DMS153 treated with DMSO at 0.1 percent for 48 hours (cell line): ENCODE results near the gene EMID1.

Experiments
- DNase-seq: peaks from one replicate; lab custom pipeline; 2025; ENCODE audit not compliant: unreplicated experiment; lab: John Stamatoyannopoulos, UW

Gene EMID1

GRCh38 chr22:29205594-29206371 is at the start of gene EMID1:
TSS of gene EMID1 (plus strand) at chr22:29205896. CDS start at chr22:29206039, 143 bp downstream.
- DNase-seq = no peak

DNA sequence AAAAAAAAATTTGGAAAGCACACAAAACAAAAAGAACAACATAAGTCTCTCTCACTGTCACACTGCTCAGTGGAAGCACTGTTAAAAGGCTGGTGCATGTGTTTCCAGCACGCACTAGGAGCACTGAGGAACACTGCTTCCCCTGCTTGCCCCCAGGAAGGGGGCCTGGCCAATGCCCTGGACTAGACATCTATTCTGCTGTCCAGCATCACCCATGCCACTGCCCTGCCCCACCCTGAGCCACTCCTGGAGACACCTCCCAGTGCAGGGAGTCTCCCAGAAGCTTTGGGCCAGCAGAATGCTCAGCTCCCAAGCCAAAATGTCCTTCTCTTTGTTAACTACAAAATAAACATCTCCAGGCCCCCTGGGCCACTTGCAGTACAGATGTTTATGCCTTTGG is 49.7 kb upstream of the EMID1 start:
- DNase-seq = no peak

GRCh38 chr22:29156507-29156906 is 49.2 kb upstream of the EMID1 start:
- DNase-seq = no peak

DNA sequence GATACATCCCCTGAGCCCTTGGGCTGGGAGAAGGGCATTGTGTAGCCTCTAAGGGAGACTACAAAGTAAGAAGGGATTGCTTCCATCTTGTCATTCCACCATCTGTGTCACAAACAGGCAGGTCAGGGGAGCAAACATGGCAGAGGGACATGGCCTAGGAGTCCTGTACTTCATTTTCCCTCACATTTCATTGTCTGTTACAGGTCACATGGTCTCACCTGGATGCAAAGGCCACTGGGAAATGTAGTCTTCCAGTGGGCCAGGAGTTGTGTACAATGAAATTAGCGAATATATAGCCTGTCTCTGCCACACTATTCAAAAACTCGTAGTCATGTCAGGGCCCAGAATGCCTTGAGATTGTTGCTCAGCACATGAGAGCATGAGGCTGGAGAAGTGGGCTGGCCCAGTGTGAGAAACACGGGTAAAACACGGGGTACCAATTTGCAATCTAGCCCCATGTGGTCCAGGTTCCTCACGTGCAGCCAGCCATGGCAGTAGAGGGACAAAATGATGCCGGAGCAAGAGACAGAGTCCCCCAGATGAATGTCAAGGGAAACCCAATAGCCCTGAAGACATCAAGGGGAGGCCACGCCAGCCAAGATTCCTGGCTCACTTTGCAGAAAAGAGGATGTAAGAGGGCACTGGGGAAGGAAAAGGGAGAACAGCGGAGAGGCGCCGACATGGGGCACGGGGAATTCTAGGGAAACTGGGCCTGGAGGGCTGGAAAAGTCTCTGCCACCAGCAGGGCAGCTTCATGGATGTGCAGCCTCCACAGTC is 47.7 kb upstream of the EMID1 start:
- no peak for DNase-seq

- DNase-seq = no peak
These were observed 47.1 kb upstream of the EMID1 start for GRCh38 chr22:29158546-29158945.

DNA sequence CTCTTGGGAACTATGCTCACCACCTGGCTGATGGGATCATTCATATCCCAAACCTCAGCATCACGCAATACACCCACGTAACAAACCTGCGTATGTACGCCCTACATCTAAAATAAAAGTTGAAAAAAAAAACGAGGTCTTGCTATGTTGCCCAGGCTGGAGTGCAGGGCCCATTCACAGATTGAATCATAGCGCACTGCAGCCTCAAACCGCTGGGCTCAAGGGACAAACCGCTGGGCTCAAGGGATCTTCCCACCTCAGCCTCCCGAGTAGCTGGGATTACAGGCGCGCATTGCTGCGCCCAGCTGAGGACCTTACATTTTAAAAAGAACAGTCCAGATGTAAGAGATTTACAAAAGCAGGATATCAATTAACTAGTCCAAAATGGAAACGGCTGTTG is 41.9 kb upstream of the EMID1 start:
- no peak for DNase-seq

DNA sequence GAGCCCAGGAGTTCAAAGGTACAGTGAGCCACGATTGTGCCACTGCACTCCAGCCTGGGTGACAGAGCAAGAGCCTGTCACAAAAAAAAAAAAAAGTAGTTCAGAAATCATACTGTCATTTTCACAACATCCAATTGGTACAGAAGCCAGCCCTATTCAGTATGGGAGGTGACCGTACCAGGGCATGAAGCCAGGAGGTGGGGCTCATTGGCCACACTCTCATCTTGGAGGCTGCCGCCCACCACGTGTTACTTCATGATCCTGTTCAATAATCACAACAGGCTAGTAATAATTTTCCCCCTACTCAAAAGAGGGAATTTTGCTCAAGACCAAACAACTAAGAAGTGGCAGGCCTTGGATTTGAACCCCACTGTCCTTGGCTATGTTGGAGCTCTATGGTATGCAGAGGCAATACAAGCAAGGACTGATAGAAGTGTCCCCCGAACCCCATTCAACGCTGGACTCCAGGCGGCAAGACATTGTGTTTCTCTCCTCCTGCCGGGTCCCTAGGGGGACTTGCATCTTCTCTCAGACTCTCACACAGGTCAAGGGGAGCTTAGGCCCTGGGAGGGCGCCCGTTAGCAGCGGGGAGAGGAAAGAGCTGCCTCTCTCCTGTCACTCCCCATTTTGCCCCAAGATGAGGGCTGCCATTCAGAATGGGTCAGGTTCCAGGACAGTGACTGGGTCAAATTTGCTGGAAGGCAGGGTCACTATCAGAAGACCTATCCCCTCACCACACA is 40.2 kb upstream of the EMID1 start:
- DNase-seq = no peak

- DNase-seq = no peak
These were observed 39.5 kb upstream of the EMID1 start for GRCh38 chr22:29166180-29166579.

DNA sequence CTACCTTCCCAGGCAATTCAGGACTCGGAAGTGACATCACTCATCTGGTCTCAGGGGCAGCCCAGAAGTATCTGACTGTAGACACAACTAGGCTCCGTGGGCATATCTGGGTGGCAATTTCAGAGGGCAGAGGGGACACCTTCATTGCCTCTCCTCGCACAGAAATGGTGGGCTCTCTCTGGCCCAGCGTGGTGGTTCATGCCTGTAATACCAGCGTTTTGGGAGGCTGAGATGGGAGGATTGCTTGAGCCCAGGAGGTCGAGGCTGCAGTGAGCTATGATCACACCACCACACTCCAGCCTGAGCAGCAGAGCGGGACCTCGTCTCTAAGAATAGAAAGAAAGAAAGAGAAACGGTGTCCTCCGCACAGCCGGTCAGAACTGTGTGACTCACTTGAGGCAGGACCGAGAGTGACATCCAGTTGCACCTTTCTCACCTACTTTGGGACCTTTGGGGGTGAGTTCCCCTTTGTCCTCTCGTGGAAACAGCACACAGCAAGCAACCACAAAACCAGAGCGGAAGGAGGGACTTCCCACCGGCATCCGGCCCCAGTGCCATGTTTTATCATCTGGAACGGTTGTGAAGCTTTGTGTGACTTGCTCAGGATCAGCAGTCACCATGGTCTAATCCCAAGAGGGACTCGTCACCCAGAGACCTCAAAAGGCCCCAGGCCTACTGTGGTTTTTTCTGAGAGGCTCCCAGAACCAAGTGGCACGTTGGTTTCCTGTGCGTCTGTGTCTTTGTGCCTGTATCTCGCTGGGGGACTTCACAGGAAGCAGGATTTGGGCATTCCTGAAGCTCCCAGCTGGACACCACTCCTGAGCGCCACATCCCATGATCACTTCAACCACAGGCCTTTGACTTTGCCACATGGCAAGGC is 38.4 kb upstream of the EMID1 start:
- no peak for DNase-seq

DNA sequence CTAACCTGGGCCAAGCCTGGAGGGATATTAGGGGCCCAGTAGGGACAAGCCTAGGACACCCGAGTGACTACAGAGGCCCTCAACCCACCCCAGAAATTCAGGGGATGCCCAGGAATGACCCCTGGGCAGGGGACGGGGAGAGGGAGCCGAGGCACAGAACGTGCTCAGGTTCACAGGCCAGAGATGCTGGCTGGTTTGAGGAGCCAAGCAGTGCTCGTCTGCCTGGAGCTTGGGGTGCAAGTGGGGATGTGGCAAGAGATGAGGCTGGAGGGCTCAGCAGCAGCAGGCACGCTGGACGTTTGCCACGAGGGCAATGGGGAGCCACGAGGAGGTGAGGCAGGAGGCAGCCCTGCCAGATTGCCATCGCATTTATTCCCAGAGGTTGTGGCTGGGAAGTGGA is 34.0 kb upstream of the EMID1 start:
- DNase-seq = no peak

DNA sequence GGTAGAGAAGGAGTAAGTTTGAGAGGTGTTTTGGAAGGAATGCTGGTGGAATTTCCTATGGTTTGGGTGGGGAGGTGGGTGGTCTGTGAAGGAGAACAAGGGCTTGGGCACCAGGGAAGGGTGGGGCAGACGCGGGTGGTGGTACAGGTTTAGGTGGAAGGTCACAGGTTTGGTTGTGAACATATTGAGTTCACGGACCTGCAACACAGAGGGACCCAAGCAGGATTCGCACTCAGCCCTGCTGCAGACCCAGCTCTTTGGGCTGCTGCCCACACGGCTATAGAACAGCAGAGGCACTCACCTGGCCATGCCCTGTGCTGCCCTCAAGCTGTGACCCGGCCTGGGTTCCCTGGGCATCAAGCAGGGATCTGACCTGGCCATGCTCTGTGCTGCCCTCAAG is 33.5 kb upstream of the EMID1 start:
- DNase-seq = no peak

GRCh38 chr22:29175312-29175835 is 30.3 kb upstream of the EMID1 start:
- DNase-seq = no peak

- DNase-seq = no peak
These were observed 21.5 kb upstream of the EMID1 start for GRCh38 chr22:29183971-29184848.

DNA sequence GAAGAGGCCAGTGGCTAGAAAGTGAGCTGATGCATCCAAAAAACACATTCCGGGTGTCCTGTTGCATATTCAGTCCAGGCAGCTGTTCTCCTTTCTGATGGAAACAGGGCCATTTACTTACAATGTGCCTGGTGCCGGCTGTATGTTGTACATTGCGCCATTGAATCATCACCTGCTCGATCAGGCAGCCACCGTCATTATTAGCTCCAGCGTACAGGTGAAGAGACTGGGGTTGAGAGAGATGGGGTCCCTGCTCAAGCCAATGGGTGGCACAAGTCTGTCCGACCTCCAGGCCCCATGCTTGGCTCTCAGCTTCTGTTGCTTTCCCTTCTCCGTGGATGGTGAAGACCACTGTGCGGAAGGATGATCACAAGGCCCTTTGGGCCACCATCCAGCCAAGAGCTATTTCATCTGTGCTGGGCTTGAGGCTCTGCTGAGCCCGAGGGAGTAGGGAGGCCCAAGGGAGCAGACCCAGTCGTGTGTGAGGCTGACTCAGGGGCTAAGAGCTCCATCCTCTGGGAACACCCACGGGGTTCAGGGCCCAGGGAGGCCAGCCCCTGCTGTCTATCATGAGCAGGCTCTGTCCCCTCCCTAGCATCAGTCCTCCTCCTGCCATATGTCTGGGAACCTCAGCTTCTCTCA is 20.7 kb upstream of the EMID1 start:
- no peak for DNase-seq

- no peak for DNase-seq
These were observed 19.4 kb upstream of the EMID1 start for GRCh38 chr22:29186302-29186701.

- no peak for DNase-seq
These were observed 17.9 kb upstream of the EMID1 start for GRCh38 chr22:29187831-29188230.

DNA sequence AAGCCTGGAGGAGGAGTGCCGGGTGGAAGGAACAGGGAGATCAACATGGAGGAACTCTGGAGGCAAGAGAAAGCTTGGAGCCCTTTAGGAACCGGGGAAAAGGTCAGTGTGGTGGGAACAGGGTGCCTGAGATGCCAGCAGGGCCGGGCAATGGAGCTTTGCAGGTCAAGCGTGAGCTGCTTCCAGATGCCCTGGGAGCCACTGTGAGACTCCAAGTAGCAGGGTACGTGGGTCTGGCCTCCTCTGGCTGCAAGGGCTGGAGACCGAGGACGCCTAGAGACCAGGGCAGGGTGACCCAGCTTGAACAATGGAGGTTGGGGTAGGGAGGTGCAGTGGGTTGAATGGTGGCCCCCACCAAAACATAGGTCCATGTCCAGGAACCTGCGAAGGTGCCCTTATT is 15.6 kb upstream of the EMID1 start:
- DNase-seq = no peak

DNA sequence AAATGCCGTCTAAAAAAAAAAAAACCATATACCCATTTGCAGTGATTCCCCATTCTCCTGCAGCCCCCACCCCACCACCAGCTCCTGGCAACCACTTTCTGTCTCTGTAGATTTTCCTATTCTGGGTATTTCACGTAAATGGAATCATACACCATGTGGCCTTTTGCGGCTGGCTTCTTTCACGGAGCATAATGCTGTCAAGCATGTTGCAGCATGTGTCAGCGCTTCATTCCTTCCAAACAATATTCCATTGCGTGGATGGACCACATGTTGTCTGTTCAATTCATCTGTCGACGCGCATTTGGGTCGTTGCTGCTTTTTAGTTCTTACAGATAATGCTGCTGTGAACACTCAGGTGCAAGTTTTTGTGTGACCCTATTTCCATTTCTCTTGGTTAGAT is 14.8 kb upstream of the EMID1 start:
- DNase-seq = no peak

- DNase-seq = no peak
These were observed 12.7 kb upstream of the EMID1 start for GRCh38 chr22:29193021-29193420.
